CD4-positive, alpha-beta T cell treated with Interleukin-4 for 4 hours (primary cell): Measurements from ENCODE around the gene LILRA2.
"Not testable (repeated sequence)": the region's sequence is repeated elsewhere in the genome, so short reads cannot be mapped to it uniquely, and the experiment has no call there.

Experiments
- DNase-seq: peaks from one replicate; pipeline ENCODE4 v3.0.0-alpha.2; 2020

Gene LILRA2

DNA sequence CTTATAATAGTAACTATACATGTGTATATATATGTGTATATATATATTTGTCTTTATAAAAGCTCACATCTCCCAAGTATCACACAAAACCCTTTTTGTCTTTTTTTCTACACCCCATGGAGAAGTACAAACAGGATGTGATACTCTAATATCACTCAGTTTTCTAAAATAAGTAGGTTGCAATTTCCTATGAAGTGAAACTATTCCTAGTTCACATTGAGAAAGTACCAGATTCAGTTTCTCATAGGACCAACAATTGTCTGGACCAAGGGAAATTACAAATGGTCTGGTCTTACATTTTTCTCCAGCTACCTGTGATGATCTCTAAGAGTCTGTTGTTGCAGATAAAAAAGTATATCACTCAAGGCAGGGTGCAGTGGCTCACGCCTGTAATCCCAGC, 38.8 kb downstream of the LILRA2 start:
- no peak for DNase-seq

DNA sequence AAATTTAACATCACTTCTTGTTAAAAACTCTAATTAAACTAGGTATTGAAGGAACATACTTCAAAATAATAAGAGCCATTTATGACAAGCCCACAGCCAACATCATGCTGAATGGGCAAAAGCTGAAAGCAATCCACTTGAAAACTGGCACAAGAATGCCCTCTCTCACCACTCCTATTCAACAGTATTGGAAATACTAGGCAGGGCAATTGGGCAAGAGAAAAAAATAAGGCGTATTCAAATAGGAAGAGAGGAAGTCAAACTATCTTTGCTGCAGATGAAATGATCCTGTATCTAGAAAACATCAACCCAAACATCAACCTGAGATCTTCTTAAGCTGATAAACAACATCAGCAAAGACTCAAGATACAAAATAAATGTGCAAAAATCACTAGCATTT, 41.1 kb downstream of the LILRA2 start:
- DNase-seq: no peak

DNA sequence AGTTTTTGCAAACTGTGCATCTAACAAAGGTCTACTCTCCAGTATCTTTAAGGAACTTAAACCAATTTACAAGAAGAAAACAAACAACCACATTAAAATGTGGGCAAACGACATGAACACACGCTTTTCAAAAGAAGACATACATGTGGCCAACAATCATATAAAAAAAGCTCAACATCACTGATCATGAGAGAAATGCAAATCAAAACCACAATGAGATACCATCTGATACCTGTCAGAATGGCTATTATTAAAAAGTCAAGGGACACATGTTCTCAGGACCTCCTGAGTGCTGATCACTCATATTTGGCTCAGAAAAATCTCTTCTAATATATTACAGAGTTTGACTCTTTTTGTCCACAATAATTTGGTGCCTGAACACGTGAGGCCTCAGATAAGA, 42.5 kb downstream of the LILRA2 start:
- DNase-seq: no peak

DNA sequence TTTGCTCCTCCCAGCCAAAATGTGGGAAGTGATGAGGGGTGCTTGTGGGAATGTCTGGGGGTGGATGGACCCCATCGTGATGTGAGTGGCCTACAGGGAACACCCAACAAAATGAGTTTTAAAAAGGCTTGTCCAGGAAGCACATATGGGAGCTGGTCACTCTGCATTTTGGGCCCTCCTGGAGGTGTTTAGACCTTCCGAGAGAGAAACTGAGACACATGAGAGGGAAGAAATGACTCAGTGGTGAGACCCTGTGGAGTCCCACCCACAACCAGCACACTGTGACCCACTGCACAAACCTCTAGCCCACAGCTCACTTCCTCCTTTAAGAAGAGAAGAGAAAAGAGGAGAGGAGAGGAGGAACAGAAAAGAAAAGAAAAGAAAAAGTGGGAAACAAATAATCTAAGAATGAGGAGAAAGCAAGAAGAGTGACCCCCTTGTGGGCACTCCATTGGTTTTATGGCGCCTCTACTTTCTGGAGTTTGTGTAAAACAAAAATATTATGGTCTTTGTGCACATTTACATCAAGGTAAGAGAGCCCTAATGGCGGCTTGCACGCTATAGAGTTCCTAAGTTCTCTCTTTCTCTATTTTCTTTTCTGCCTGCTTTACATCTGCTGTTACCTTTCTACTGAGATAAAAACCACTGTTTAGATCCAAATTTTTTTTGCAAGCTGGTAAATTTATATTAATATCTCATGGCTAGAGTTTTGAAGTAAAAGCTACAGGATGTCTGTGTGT, 43.4 kb downstream of the LILRA2 start:
- no peak for DNase-seq

DNA sequence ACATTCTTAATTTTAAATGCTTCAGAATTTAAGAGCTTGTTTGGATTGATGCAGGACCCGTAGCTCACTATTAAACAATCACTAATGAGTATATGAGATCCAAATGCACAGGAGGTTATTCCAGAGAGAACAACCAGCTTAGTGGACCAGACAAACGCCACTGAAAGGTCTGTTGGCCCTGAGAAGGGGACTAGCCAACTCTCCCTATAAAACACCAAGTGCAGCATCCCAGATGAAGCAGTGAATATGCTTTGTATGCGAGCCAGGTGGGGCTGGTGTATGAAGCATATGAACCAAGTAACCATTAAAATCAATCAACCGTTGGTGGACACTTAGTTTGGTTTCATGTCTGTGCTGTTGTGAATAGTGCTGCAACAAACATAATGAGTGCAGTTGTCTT, 46.9 kb downstream of the LILRA2 start:
- DNase-seq: no peak

DNA sequence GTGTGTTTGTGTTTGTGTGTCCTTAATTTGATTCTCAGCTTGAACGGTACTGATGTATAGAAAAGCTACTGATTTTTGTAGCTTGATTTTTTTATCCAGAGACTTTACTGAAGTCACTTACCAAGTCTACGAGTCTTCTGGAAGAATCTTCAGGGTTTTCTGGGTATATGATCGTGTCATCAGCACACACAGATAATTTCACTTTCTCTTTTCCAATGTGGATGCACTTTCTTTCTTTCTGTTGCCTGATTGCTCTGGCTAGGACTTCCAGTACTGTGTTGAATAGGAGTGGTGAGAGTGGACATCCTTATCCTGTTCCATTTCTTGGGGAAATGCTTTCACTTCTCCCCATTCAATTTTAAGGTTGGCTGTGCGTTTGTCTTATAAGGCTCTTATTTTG, 48.8 kb downstream of the LILRA2 start:
- no peak for DNase-seq

DNA sequence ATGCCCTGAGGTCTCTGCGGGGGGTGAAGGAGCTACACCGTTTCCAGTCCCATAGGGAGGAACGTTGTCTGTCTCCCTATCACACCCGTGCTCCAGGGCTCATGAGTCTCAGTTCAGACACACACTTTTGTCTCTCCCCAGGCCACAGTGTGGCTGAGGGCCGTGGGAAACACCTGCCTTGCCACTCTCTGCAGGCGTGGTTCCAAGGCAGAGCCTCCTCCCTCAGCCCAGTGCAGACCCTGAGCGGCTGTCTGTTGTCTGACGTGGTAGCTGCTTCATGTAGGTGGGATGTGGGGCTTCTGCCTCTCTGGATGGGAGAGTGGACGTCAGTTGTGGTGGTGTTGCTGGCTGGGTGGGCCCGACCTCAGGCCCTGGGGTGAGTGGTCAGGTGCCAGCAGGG, 50.6 kb downstream of the LILRA2 start:
- DNase-seq: not testable (repeated sequence)

DNA sequence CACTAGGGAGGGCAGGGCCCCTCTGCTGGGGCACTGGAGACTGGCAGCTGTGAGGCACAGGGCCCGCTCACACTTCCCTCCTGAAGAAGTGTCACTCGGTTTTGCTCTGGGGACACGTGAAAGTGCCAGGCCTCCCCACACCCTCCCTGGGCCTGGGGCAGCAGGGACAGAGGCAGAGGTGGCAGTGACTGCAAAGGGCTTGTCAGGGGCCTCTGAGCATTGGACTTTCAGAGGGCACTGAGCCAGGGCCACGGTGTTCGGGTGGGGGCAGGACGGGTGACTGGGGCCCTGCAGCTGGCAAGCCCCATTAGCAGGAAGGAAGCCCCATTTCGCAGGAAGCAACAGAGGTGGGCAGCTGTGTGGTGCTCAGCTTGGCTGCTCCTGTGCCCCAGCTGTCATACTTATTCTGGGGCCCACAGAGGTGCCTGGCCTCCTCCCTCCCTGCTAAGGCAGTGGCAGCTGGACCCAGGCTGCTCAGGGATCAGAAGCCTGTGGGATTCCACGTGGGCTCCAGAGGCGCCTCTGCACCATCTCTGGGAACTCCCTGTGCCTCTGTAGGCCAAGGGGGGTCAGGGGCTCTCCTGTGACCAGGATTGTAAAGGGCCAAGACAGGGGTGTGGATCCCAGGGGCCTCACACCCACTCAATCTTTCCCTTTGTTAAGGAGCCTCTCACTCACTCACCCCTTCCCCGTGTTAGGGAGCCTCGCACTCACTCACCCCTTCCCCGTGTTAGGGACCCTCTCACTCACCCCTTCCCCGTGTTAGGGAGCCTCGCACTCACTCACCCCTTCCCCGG, 51.5 kb downstream of the LILRA2 start:
- DNase-seq: not testable (repeated sequence)

DNA sequence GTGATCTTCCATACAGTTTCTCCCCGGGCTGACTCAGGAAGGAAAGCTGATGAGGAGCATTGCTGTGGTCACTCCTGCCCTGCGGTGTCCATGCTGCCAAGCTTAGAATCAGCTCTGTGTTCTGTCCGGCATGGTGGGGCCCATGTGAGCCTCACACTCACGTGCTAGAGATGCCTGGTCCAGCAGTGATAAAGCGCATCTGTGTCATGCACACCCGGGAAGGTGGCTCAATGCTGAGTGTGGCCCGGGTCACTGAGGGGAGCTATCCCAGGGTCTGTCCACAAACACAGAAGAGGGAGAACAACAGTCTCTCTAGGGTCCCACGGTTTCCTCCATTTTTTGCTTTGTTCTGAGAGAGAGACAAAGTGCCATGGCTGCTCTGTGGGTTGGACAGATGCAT, 53.2 kb downstream of the LILRA2 start:
- DNase-seq: no peak

DNA sequence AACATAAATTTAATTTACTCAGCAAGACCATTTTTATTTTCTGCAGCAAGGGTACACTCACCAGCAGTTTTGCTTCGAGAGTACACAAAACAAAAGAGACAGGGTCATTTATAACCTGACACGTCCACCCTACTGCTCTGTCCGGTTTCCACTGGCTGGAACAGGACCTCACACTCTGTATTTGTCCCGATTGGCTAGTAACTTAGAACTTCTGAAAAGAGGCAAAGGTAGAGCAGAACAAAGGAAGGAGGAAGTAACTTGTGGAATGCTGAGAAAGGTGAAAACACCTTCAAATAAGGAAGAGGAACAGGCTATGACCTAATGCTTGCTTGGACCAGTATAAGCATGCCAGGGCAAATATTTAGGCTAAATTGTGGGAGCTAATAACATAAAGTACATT, 54.3 kb downstream of the LILRA2 start:
- DNase-seq: not testable (repeated sequence)

DNA sequence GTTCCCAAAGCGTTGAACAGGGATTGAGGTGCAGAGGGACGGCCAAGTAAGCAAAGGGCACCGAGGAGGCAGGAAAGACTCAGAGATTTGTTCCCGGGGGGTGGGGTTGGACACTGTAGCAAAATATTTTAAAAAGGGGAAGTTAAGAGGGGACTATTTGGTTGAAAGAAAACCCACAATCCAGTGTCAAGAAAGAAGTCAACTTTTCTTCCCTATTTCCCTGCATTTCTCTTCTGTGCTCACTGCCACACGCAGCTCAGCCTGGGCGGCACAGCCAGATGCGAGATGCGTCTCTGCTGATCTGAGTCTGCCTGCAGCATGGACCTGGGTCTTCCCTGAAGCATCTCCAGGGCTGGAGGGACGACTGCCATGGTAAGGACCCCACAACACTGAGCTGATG, 56.7 kb downstream of the LILRA2 start, which contains the start of gene LILRB1:
LILRB1 (plus strand) TSS at position 223 of the 400 bp plus-strand sequence. CDS start 590 bp downstream, outside the sequence.
- not testable (repeated sequence) for DNase-seq

DNA sequence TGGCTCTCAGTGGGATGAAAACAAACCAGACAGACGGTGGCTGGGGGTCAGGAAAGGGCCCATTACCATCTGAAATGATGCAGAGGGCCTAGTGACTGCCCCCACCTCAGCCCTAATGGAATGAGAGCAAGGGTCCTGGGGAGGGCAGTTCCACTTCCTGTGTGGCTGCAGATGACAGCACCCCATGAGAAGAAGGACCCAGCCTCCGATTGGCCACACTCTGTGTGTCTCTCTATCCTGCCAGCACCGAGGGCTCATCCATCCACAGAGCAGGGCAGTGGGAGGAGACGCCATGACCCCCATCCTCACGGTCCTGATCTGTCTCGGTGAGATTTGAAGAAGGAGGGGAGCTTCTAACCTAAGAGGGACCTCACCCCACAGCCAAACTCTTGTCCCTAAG, 57.2 kb downstream of the LILRA2 start:
- DNase-seq: no peak

DNA sequence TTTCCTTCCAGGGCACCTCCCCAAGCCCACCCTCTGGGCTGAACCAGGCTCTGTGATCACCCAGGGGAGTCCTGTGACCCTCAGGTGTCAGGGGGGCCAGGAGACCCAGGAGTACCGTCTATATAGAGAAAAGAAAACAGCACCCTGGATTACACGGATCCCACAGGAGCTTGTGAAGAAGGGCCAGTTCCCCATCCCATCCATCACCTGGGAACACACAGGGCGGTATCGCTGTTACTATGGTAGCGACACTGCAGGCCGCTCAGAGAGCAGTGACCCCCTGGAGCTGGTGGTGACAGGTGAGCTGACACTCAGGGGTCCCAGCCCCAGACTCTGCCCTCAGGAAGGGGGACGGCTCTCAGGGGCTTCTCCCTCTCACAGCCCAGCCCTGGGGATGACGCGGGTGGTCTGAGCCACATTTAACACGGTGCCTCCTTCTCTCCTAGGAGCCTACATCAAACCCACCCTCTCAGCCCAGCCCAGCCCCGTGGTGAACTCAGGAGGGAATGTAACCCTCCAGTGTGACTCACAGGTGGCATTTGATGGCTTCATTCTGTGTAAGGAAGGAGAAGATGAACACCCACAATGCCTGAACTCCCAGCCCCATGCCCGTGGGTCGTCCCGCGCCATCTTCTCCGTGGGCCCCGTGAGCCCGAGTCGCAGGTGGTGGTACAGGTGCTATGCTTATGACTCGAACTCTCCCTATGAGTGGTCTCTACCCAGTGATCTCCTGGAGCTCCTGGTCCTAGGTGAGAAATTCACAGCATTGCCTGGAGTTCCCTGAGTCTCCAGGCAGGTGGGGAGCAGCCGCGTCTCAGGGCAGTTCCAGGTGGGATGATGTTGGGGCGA, 58.1 kb downstream of the LILRA2 start:
- DNase-seq: not testable (repeated sequence)

DNA sequence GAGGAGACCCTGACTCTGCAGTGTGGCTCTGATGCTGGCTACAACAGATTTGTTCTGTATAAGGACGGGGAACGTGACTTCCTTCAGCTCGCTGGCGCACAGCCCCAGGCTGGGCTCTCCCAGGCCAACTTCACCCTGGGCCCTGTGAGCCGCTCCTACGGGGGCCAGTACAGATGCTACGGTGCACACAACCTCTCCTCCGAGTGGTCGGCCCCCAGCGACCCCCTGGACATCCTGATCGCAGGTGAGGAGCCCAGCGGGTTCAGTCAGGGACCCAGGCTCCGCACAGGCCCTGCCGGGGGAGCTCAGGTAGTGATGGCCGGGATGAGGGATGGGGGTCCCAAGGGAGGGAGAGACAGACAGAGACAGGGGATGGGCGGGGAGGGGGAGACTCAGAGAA, 58.9 kb downstream of the LILRA2 start:
- DNase-seq: not testable (repeated sequence)

DNA sequence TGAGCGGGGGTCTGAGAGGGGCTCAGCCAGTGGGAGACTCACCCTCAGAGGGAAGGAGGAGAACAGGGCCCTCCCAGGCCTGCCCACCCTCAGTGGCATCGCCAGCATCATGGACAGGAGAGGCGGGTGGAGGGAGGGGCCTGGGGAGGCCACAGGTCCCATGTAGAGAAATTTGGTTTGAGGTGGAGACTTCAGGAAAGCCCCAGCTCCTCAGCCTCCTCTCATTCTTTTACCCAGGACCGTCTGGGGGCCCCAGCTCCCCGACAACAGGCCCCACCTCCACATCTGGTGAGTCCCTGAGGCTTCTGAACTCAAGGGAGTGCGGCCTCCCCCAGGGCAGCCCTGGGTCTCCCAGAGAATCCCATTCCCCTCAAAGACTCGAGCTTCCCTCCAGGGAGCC, 59.8 kb downstream of the LILRA2 start:
- DNase-seq: no peak

DNA sequence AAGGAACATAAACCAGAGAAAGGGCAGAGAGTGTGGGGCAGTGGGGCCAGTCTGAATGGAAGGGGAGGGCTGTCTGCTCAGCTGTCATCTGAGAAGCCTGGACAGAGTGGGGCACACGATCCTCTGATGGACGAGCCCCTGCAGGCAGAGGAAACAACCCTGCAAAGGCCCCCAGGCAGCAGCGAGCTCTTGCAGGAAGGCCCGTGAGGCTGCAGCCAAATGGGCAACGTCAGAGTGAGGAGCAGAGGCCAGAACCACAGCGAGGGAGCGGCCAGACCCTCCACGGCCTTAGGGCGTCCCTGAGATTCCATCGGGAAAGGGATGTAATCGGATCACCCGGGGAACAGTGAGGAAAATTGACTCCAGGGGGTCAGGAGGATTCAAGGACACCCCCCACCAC, 62.5 kb downstream of the LILRA2 start:
- DNase-seq: not testable (repeated sequence)

DNA sequence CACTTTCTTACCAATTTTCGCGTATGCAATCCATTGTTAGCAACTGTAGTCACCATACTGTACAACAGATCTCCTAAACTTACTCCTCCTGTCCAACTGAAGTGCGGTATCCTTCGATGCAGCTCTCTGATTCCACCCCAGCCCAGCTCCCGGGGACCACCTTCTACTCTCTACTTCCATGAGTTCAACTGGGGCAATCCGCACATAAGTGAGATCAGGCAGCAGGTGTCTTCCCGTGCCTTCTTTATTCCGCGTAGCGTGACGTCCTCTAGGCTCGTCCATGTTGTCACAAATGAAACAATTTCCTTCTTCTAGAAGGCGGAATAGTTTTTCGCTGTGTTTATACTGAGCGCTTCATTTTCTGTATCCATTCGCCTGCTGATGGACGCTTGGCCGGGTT, 65.1 kb downstream of the LILRA2 start:
- no peak for DNase-seq
